PFSK-1 (cell line): ENCODE results near the gene ARHGAP6.

Experiments used
- FOXP2 ChIP-seq: optimal IDR thresholded peaks from 2 replicates; pipeline ENCODE3; 2011; ENCODE audit warnings: borderline replicate concordance, control low read depth, inconsistent platforms; ENCODE audit not compliant: insufficient read depth; ENCODE audit errors: extremely low read length, extremely low read depth
- POLR2AphosphoS5 ChIP-seq: IDR thresholded peaks from 2 replicates; pipeline ENCODE4 v1.6.1; 2012; ENCODE audit warnings: low read depth, mild to moderate bottlenecking, control low read depth, low read length, moderate library complexity
- REST ChIP-seq, 2 experiments: IDR thresholded peaks; 2 replicates each; pipeline versions ENCODE4 v1.6.1 to v1.8.0; 2011 to 2012; ENCODE audit warnings: low read depth in 2 of 2, low read length in 2 of 2, control low read depth in 1 of 2, inconsistent platforms in 1 of 2, mild to moderate bottlenecking in 1 of 2, moderate library complexity in 1 of 2; ENCODE audit not compliant: insufficient read depth in 1 of 2
- SIN3A ChIP-seq: IDR thresholded peaks from 2 replicates; pipeline ENCODE4 v1.6.1; 2012; ENCODE audit warnings: mild to moderate bottlenecking, low read length, moderate library complexity, borderline replicate concordance; ENCODE audit not compliant: insufficient read depth
- TAF1 ChIP-seq: IDR thresholded peaks from 2 replicates; pipeline ENCODE4 v1.6.1; 2012; ENCODE audit warnings: low read length, control low read depth, borderline replicate concordance; ENCODE audit not compliant: insufficient read depth

Gene ARHGAP6

DNA sequence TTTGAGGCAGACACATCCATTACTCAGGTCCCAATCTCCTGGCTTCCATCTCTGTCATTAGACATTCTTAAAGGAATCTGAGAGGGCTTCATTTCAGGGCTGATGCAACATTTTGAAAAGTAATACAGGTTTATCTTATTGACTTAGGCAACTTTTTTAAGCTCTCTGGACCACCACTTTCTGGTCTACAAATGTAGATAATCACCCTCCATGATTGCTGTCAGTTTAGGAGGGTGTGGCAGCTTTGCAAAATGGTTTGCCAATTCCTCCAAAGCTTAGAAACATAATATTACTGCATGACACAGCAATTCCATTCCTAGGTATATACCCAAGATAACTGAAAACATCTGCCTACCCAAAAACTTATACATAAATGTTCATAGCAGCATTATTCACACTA is 77.6 kb downstream of the ARHGAP6 start:
- TF ChIP-seq REST (IDR thresholded peaks at IDR 0.05; ENCODE audit: insufficient read depth in 1 of 2, low read depth in 2 of 2, low read length in 2 of 2): no peak
- TF ChIP-seq FOXP2: no peak
- no peak for TF ChIP-seq TAF1
- no peak for TF ChIP-seq POLR2AphosphoS5

DNA sequence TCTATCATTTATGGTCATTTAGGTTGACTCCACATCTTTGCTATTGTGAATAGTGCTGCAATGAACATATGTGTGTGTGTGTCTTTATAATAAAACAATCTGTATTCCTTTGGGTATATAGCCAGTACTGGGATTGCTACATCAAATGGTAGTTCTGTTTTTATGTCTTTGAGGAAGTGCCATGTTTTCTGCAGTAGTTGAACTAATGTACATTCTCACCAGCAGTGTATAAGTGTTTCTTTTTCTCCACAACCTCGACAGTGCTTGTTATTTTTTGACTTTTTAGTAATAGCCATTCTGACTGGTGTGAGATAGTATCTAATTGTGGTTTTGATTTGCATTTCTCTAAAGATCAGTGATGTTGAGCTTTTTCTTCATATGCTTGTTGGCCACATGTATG is 80.5 kb downstream of the ARHGAP6 start:
- TF ChIP-seq REST (IDR thresholded peaks at IDR 0.05; ENCODE audit: insufficient read depth in 1 of 2, low read depth in 2 of 2, low read length in 2 of 2) (no peak), TAF1 (no peak), SIN3A (no peak), POLR2AphosphoS5 (no peak), FOXP2 (no peak)

- TF ChIP-seq REST (IDR thresholded peaks at IDR 0.05; ENCODE audit: insufficient read depth in 1 of 2, low read depth in 2 of 2, low read length in 2 of 2): no peak
- no peak for TF ChIP-seq FOXP2
- no peak for TF ChIP-seq SIN3A
- TF ChIP-seq TAF1: no peak
- TF ChIP-seq POLR2AphosphoS5: no peak
Measured at GRCh38 chrX:11580789-11581188, 84.9 kb downstream of the ARHGAP6 start.

GRCh38 chrX:11579636-11580600 is 85.8 kb downstream of the ARHGAP6 start:
- no peak for TF ChIP-seq REST (IDR thresholded peaks at IDR 0.05; ENCODE audit: insufficient read depth in 1 of 2, low read depth in 2 of 2, low read length in 2 of 2)
- no peak for TF ChIP-seq FOXP2
- no peak for TF ChIP-seq SIN3A
- TF ChIP-seq POLR2AphosphoS5: no peak
- no peak for TF ChIP-seq TAF1

GRCh38 chrX:11577603-11578002 is 88.1 kb downstream of the ARHGAP6 start:
- no peak for TF ChIP-seq FOXP2
- no peak for TF ChIP-seq POLR2AphosphoS5
- no peak for TF ChIP-seq SIN3A
- TF ChIP-seq REST (IDR thresholded peaks at IDR 0.05; ENCODE audit: insufficient read depth in 1 of 2, low read depth in 2 of 2, low read length in 2 of 2): no peak
